Transverse colon (tissue), 4 donors: ENCODE results near the gene LRRC75B.

Experiments used
- EP300 ChIP-seq: sonication (generic); formaldehyde crosslinking; IDR thresholded peaks from one replicate; pipeline ENCODE4 v1.6.1; 2017; ENCODE audit warnings: antibody characterized with exemption, low read depth
- POLR2A ChIP-seq: fragments of 450-650 bp; IDR thresholded peaks from one replicate; pipeline ENCODE4 v1.6.1; 2016; ENCODE audit warnings: antibody characterized with exemption, mild to moderate bottlenecking, moderate library complexity
- POLR2AphosphoS5 ChIP-seq, 3 donors: sonication (generic); formaldehyde crosslinking; IDR thresholded peaks; one replicate each; pipeline ENCODE4 v1.6.1; 2016; ENCODE audit warnings: antibody characterized with exemption in 3 of 3
- TF ChIP-seq, protein P1 (sequence below), 5 experiments: fragments of 200-600 bp in 3 of 5; fragments of 450-650 bp in 2 of 5; sonication (generic) in 3 of 5; IDR thresholded peaks; 1 replicate in 2 of 5; 2 replicates in 3 of 5; pipeline ENCODE4 v1.5.1; 2016 to 2017; ENCODE audit warnings: antibody characterized with exemption in 5 of 5, inconsistent platforms in 3 of 5, mild to moderate bottlenecking in 2 of 5, moderate library complexity in 1 of 5

DNA sequence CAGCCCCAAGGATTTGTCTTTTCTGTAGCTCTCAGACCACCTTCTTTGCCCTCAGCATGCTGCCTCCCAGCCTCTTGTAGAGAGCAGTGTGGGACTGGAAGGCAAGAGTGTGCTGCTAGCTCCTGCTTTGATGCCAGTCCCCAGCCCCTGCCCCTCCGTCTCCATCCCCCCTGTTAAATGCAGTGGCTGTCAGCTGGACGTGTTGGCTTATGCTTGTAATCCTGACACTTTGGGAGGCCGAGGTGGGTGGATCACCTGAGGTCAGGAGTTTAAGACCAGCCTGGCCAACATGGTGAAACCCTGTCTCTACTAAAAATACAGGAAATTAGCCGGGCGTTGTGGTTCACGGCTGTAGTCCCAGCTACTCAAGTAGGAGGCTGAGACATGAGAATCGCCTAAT lies 21.6 kb downstream of the LRRC75B start:
- TF ChIP-seq, protein P1, sequence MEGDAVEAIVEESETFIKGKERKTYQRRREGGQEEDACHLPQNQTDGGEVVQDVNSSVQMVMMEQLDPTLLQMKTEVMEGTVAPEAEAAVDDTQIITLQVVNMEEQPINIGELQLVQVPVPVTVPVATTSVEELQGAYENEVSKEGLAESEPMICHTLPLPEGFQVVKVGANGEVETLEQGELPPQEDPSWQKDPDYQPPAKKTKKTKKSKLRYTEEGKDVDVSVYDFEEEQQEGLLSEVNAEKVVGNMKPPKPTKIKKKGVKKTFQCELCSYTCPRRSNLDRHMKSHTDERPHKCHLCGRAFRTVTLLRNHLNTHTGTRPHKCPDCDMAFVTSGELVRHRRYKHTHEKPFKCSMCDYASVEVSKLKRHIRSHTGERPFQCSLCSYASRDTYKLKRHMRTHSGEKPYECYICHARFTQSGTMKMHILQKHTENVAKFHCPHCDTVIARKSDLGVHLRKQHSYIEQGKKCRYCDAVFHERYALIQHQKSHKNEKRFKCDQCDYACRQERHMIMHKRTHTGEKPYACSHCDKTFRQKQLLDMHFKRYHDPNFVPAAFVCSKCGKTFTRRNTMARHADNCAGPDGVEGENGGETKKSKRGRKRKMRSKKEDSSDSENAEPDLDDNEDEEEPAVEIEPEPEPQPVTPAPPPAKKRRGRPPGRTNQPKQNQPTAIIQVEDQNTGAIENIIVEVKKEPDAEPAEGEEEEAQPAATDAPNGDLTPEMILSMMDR (IDR thresholded peaks at IDR 0.05), result no peak
- TF ChIP-seq POLR2AphosphoS5 (IDR thresholded peaks at IDR 0.05), result no peak
- no peak for TF ChIP-seq POLR2A
- TF ChIP-seq EP300, result no peak
